PC-3 (cell line): ENCODE results near the gene PIGL. TPM values are rescaled to one million over a fixed set of nuclear protein-coding genes. Genes with fewer than 3 reads are reported as not detected.

Source experiments
- ATAC-seq: fragments of 200-7000 bp; cut with Tn5 transposase; 2 replicates; pipeline ENCODE4 v1.9.1; 2020; ENCODE audit warnings: mild to moderate bottlenecking, moderate library complexity
- Bru-seq: library from RNA; stranded (reverse); fragments of 400-500 nt; gene quantifications from one replicate; lab custom pipeline; 2021; lab: Mats Ljungman, UMichigan
- BruChase-seq, 2 experiments: library from RNA; stranded (reverse); fragments of 400-500 nt; gene quantifications; one replicate each; lab custom pipeline; 2021; lab: Mats Ljungman, UMichigan
- BruUV-seq: library from RNA; stranded (reverse); fragments of 400-500 nt; replicated peaks from 2 replicates; lab custom pipeline; 2021; lab: Mats Ljungman, UMichigan
- CTCF ChIA-PET: fragments of 300-600 bp; sonication (Branson Sonifier 250); formaldehyde crosslinking; loops from one replicate; lab custom pipeline; 2022; ENCODE audit warnings: antibody characterized with exemption; lab: Charles Lee
- POLR2A ChIA-PET: fragments of 300-600 bp; sonication (Branson Sonifier 250); formaldehyde crosslinking; loops from one replicate; lab custom pipeline; 2022; ENCODE audit warnings: antibody characterized with exemption; ENCODE audit not compliant: unreplicated experiment; lab: Charles Lee
- DNase-seq: peaks from one replicate; pipeline ENCODE4 v3.0.0-alpha.2; 2015
- H2AFZ ChIP-seq: fragments of 300-600 bp; sonication (generic); 2 replicates; pipeline ENCODE4 v1.6.0; 2016; ENCODE audit warnings: antibody characterized with exemption, low read length
- H3F3A ChIP-seq: fragments of 300-600 bp; sonication (generic); one replicate; pipeline ENCODE4 v1.6.0; 2017; ENCODE audit warnings: antibody characterized with exemption, low read length, control low read depth, mild to moderate bottlenecking; ENCODE audit not compliant: unreplicated experiment
- H3K27ac ChIP-seq: fragments of 300-600 bp; sonication (generic); 2 replicates; pipeline ENCODE4 v1.5.1; 2016; ENCODE audit warnings: mild to moderate bottlenecking, low read length
- H3K27me3 ChIP-seq: fragments of 300-600 bp; sonication (generic); 2 replicates; pipeline ENCODE4 v1.6.1; 2016; ENCODE audit warnings: low read length, mixed read lengths
- H3K36me3 ChIP-seq: fragments of 300-600 bp; sonication (generic); 2 replicates; pipeline ENCODE4 v1.6.1; 2016; ENCODE audit warnings: low read depth, mixed run types, low read length, mixed read lengths
- H3K4me1 ChIP-seq: fragments of 300-600 bp; sonication (generic); 2 replicates; pipeline ENCODE4 v1.5.1; 2016; ENCODE audit warnings: low read length; ENCODE audit not compliant: insufficient read depth
- H3K4me2 ChIP-seq: fragments of 300-600 bp; sonication (generic); 2 replicates; pipeline ENCODE4 v1.6.0; 2016; ENCODE audit warnings: low read length
- H3K4me3 ChIP-seq: fragments of 300-600 bp; sonication (generic); 2 replicates; pipeline ENCODE4 v1.5.1; 2016; ENCODE audit warnings: mild to moderate bottlenecking, low read length, mixed read lengths
- H3K79me2 ChIP-seq: fragments of 300-600 bp; sonication (generic); 2 replicates; pipeline ENCODE4 v1.6.1; 2017; ENCODE audit warnings: low read length, mixed read lengths
- H3K9ac ChIP-seq: fragments of 300-600 bp; sonication (generic); 2 replicates; pipeline ENCODE4 v1.6.0; 2016; ENCODE audit warnings: mild to moderate bottlenecking, low read length
- H3K9me2 ChIP-seq: fragments of 300-600 bp; sonication (generic); replicated peaks from 2 replicates; pipeline ENCODE4 v1.6.1; 2016; ENCODE audit warnings: mixed run types, low read length, mixed read lengths
- H3K9me3 ChIP-seq: fragments of 300-600 bp; sonication (generic); 2 replicates; pipeline ENCODE4 v1.6.1; 2016; ENCODE audit warnings: low read length, mixed read lengths
- H4K20me1 ChIP-seq: fragments of 300-600 bp; sonication (generic); 2 replicates; pipeline ENCODE4 v1.6.1; 2016; ENCODE audit warnings: low read length, mixed read lengths
- CTCF ChIP-seq: fragments of 300-600 bp; sonication (generic); conservative IDR thresholded peaks from 2 replicates; pipeline ENCODE4 v1.5.1; 2017; ENCODE audit warnings: antibody characterized with exemption, low read depth, mild to moderate bottlenecking, low read length
- EZH2 ChIP-seq: fragments of 300-600 bp; sonication (generic); IDR thresholded peaks from one replicate; pipeline ENCODE4 v1.6.1; 2017; ENCODE audit warnings: antibody characterized with exemption, mild to moderate bottlenecking, low read length; ENCODE audit not compliant: unreplicated experiment
- EZH2phosphoT487 ChIP-seq: fragments of 300-600 bp; sonication (generic); IDR thresholded peaks from 2 replicates; pipeline ENCODE4 v1.6.1; 2018; ENCODE audit warnings: mild to moderate bottlenecking, antibody characterized with exemption, low read length, borderline replicate concordance
- intact Hi-C: fragments of 100-400 bp; cut with micrococcal nuclease; formaldehyde crosslinking; loops from 2 replicates; pipeline ENCODE4 v1.9.0; 2023
- long read RNA-seq: library from polyadenylated mRNA; unstranded; transcript quantifications from one replicate; pipeline ENCODE4 v2.0.0, GENCODE V29; 2021; ENCODE audit not compliant: unreplicated experiment
- total RNA-seq: library from RNA; depleted of rRNA; stranded (reverse); fragments of >200 nt; gene quantifications from 2 replicates; pipeline ENCODE4 v1.2.3, GENCODE V29; 2014; rRNA removed

The PIGL gene
- total RNA-seq (37.4 and 58.3 TPM in 2 replicates), Bru-seq, nascent RNA (percentile 64 among the genes with signal in this experiment), BruChase-seq, experiment 1, labeled RNA remaining after a 6-hour chase (percentile 64 among the genes with signal in this experiment), BruChase-seq, experiment 2, labeled RNA remaining after a 2-hour chase (percentile 65 among the genes with signal in this experiment)
- long read RNA-seq, partial matches to known transcripts = 11 of 31 reads
- long read RNA-seq, other reads (novel, unspliced or antisense) = 13 of 31 reads

- H3K9me3 ChIP-seq = no peaks in the 10 kb centered on the region
- ATAC-seq (peak; percentile 53), DNase-seq (peak; percentile 97)
- peaks cover 22% of the 10 kb centered on the region for H4K20me1 ChIP-seq
- peak within 1 kb of the TSS; percentile 87 for H2AFZ ChIP-seq
- peaks cover 95% of the 10 kb centered on the region for H3K79me2 ChIP-seq
- no peaks in the 10 kb centered on the region for H3K27me3 ChIP-seq
- peaks cover 4% of the 10 kb centered on the region for H3F3A ChIP-seq
- intact Hi-C loops = loop anchor here (5.0 to 10.0 kb wide), 3 partner anchors 45 to 112 kb away; no protein-coding TSS in a partner anchor
- peak within 1 kb of the TSS; percentile 89 for H3K4me2 ChIP-seq
- peaks cover 32% of the 10 kb centered on the region for H3K4me1 ChIP-seq
- H3K36me3 ChIP-seq = no peaks in the 10 kb centered on the region
- TF ChIP-seq CTCF = no peak
- TF ChIP-seq EZH2 = no peak
- TF ChIP-seq EZH2phosphoT487 = no peak
- peak within 1 kb of the TSS; percentile 94 for H3K4me3 ChIP-seq
- peak within 1 kb of the TSS; percentile 97 for H3K9ac ChIP-seq
- peak within 1 kb of the TSS; percentile 86 for H3K27ac ChIP-seq
- TSS peak; percentile 75 for BruUV-seq
- H3K9me2 ChIP-seq = no peaks in the 10 kb centered on the region
- POLR2A ChIA-PET = interaction anchor here (0.5 to 0.6 kb wide), 2 partner anchors 9 to 47 kb away, joined by 4 to 30 read pairs; no protein-coding TSS in a partner anchor
- CTCF ChIA-PET = no interaction called here
Observed at GRCh38 chr17:16217002-16217635, at the start of gene PIGL. Gene PIGL, plus strand, starts transcription at chr17:16217210. Its CDS starts 17 bp downstream, at chr17:16217227.

GRCh38 chr17:16171613-16172012 lies 45.4 kb upstream of the PIGL start:
- Histone ChIP-seq H3K4me2 (peak overlapping the region; percentile 78), H3K9ac (peak overlapping the region; percentile 59), H3K4me3 (peak overlapping the region; percentile 54; the same call in 1 of the 2 replicates), H4K20me1 (no peaks in the 10 kb centered on the region), H3K27me3 (no peaks in the 10 kb centered on the region), H3K79me2 (peaks cover 53% of the 10 kb centered on the region), H3K9me3 (no peaks in the 10 kb centered on the region), H3K27ac (peak overlapping the region; percentile 94), H3K9me2 (no peaks in the 10 kb centered on the region), H3K4me1 (peaks cover 31% of the 10 kb centered on the region), H3F3A (peaks cover 18% of the 10 kb centered on the region), H2AFZ (no peak overlapping the region), H3K36me3 (peaks cover 6% of the 10 kb centered on the region; the same call in 1 of the 2 replicates)
- DNase-seq (peak; percentile 99), ATAC-seq (peak; percentile 99)
- POLR2A ChIA-PET = no interaction called here
- intact Hi-C loops = loop anchor here (5.0 kb wide), 1 partner anchor 46 kb away; the partner anchor contains the start of genes NCOR1 and PIGL
- TF ChIP-seq EZH2 = no peak
- TF ChIP-seq CTCF = no peak
- no peak; the same call in 1 of the 2 replicates for TF ChIP-seq EZH2phosphoT487
- CTCF ChIA-PET = no interaction called here
- no TSS peak for BruUV-seq
